Measurements from ENCODE around the gene STPG2.

Gene STPG2

DNA sequence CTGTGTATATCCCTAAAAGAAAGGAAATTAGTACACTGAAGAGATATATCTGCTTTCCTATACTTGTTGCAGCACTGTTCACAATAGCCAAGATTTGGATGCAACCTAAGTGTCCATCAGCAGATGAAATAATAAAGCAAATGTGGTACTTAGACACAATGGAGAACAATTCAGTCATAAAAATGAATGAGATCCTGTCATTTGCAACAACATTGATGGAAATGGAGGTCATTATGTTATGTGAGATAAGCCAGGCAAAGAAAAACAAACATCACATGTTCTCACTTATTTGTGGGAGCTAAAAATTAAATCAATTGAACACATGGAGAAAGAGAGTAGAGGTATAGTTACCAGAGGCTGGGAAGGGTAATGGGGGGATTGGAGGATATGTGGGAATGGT is 611.9 kb downstream of the STPG2 start:
- no peak for TF ChIP-seq GATA3 (IDR thresholded peaks at IDR 0.05; ENCODE audit: low read depth, low read length)
- TF ChIP-seq GATA2 (IDR thresholded peaks at IDR 0.05; ENCODE audit: low read depth, low read length), result no peak

DNA sequence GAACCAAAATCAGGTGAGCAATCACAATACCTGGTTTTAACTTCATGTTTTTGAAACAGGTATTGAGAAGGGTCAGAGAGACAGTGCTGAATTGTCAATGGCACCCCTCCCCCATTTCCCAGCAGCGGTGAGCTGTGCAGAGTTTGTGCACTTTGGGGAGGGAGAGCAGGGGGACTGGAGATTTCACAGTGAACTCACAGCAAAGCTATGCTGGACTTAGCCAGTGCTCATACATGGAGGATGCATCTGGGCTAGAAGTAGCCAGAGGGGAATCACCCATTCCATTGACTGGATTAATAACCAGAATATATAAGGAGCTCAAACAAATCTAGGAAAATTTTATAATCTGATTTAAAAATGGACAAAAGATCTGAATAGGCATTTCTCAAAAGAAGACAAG is 612.6 kb downstream of the STPG2 start:
- TF ChIP-seq GATA2 (IDR thresholded peaks at IDR 0.05; ENCODE audit: low read depth, low read length), result no peak
- TF ChIP-seq GATA3 (IDR thresholded peaks at IDR 0.05; ENCODE audit: low read depth, low read length), result no peak

DNA sequence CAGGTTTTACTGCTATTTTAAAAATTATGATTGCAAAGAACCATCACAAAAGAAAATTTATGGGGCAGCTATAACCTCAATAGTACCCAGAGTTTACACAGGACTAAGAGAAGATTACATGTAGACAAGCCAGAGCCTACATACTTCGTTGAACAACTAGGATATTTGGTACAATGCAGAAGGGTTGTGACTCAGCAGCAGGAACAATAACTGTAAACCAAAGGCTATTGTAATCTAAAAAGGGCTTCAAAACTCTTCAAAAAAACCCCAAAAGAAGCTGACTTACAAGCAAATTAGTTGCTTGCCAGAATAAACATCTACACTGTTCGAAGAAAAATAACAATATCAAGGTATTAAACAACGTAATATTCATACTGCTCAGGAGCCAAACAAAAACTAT is 618.0 kb downstream of the STPG2 start:
- TF ChIP-seq GATA3 (IDR thresholded peaks at IDR 0.05; ENCODE audit: low read depth, low read length) (no peak), GATA2 (IDR thresholded peaks at IDR 0.05; ENCODE audit: low read depth, low read length) (no peak)

DNA sequence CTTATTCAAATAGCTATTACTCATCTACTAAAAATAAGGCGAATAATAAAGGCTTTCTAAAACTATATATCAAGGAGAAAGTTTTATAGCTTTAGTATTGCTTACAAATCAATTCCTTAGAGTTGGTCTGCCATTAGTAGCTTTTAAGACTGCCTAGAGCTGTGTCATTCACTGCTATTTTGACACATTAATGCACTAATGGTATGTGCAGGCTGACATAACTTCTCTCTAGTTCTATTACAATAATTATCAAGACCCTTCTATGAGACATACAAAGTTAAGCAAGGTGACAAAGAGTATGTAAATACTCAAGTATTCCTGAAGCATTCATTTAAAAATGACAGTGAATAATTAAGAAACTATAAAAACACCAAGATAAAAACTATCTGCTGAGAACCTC is 625.3 kb downstream of the STPG2 start:
- no peak for TF ChIP-seq GATA2 (IDR thresholded peaks at IDR 0.05; ENCODE audit: low read depth, low read length)
- no peak for TF ChIP-seq GATA3 (IDR thresholded peaks at IDR 0.05; ENCODE audit: low read depth, low read length)

DNA sequence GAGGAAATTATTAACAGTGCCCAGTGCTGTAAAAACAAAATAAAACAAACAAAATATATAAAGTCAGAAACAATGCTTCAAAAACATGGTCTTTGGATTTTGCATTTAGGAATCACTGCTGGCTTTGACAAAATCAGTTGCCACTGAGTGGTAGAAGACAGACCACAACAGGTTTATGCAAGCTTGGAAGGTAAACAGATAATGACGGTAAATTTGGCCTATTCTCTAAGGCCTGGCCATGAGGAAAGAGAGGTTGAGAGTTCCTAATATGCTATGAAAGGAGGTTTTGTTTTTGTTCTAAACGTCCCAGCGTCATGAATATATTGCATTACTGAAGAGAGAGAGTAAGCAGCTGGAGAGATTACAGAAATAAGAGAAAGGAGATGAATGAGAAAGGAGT is 629.4 kb downstream of the STPG2 start:
- TF ChIP-seq GATA3 (IDR thresholded peaks at IDR 0.05; ENCODE audit: low read depth, low read length) (no peak), GATA2 (IDR thresholded peaks at IDR 0.05; ENCODE audit: low read depth, low read length) (no peak)

Data from SH-SY5Y (cell line).